WTC11 (cell line): ENCODE data around the gene C22orf23. TPM values are rescaled to one million over a fixed set of nuclear protein-coding genes. Genes with fewer than 3 reads are reported as not detected.

ENCODE experiments used
- ATAC-seq: fragments of 200-7000 bp; cut with Tn5 transposase; 2 replicates; pipeline ENCODE4 v1.10.0; 2021; ENCODE audit warnings: mild to moderate bottlenecking, moderate library complexity
- CTCF ChIA-PET: fragments of 300-600 bp; sonication (Branson Sonifier 250); formaldehyde crosslinking; loops from one replicate; lab custom pipeline; 2021; ENCODE audit warnings: antibody characterized with exemption; lab: Charles Lee
- POLR2A ChIA-PET: fragments of 350-600 bp; sonication (Branson Sonifier 250); formaldehyde crosslinking; loops from one replicate; lab custom pipeline; 2021; ENCODE audit warnings: antibody characterized with exemption; lab: Charles Lee
- DNase-seq: peaks from one replicate; pipeline ENCODE4 v3.0.0; 2021; ENCODE audit warnings: low spot score
- H3K27ac Mint-ChIP-seq: 2 replicates; pipeline ENCODE4 v1.8.0; 2021; ENCODE audit warnings: mixed read lengths
- H3K27me3 Mint-ChIP-seq: 2 replicates; pipeline ENCODE4 v1.8.0; 2021; ENCODE audit warnings: low read depth, mild to moderate bottlenecking, moderate library complexity, mixed read lengths
- H3K36me3 Mint-ChIP-seq: 2 replicates; pipeline ENCODE4 v1.8.0; 2021; ENCODE audit warnings: mixed read lengths
- H3K4me1 Mint-ChIP-seq: 2 replicates; pipeline ENCODE4 v1.8.0; 2022; ENCODE audit warnings: mixed read lengths
- H3K4me3 Mint-ChIP-seq: 2 replicates; pipeline ENCODE4 v1.8.0; 2021; ENCODE audit warnings: mild to moderate bottlenecking, moderate library complexity, mixed read lengths
- H3K9me3 Mint-ChIP-seq: 2 replicates; pipeline ENCODE4 v1.8.0; 2021; ENCODE audit warnings: mixed read lengths
- CREM ChIP-seq: sonication (generic); formaldehyde crosslinking; IDR thresholded peaks from 2 replicates; pipeline ENCODE4 v1.8.1; 2022; ENCODE audit warnings: mild to moderate bottlenecking, missing genetic modification reagents, moderate library complexity
- FOXJ3 ChIP-seq: sonication (generic); formaldehyde crosslinking; IDR thresholded peaks from 2 replicates; pipeline ENCODE4 v1.9.0; 2021; ENCODE audit warnings: missing genetic modification reagents, mild to moderate bottlenecking, borderline replicate concordance
- IRF1 ChIP-seq: sonication (generic); formaldehyde crosslinking; IDR thresholded peaks from 2 replicates; pipeline ENCODE4 v1.8.0; 2023; ENCODE audit warnings: missing genetic modification reagents
- MLX ChIP-seq: sonication (generic); formaldehyde crosslinking; IDR thresholded peaks from 2 replicates; pipeline ENCODE4 v1.8.1; 2023; ENCODE audit warnings: mild to moderate bottlenecking, missing genetic modification reagents, moderate library complexity
- MYBL2 ChIP-seq: sonication (generic); formaldehyde crosslinking; IDR thresholded peaks from 2 replicates; pipeline ENCODE4 v1.8.1; 2023; ENCODE audit warnings: mild to moderate bottlenecking, moderate library complexity, missing genetic modification reagents
- OVOL2 ChIP-seq: fragments of 250-450 bp; sonication (Bioruptor Pico); IDR thresholded peaks from 2 replicates; pipeline ENCODE4 v1.9.0; 2021; ENCODE audit warnings: mild to moderate bottlenecking, borderline replicate concordance
- RORB ChIP-seq: fragments of 250-450 bp; sonication (Bioruptor Pico); IDR thresholded peaks from 2 replicates; pipeline ENCODE4 v1.9.0; 2021; ENCODE audit warnings: mild to moderate bottlenecking
- SMAD3 ChIP-seq: sonication (generic); formaldehyde crosslinking; IDR thresholded peaks from 2 replicates; pipeline ENCODE4 v1.8.0; 2022; ENCODE audit warnings: missing genetic modification reagents, mild to moderate bottlenecking, borderline replicate concordance
- ZBTB21 ChIP-seq: sonication (generic); formaldehyde crosslinking; IDR thresholded peaks from 2 replicates; pipeline ENCODE4 v1.8.1; 2023; ENCODE audit warnings: mild to moderate bottlenecking, missing genetic modification reagents, borderline replicate concordance
- total RNA-seq: library from RNA; stranded (reverse); gene quantifications from 3 replicates; pipeline ENCODE4 v1.2.3, GENCODE V29; 2021
- TF ChIP-seq, protein P1 (sequence below): sonication (generic); formaldehyde crosslinking; IDR thresholded peaks from 2 replicates; pipeline ENCODE4 v1.8.1; 2022; ENCODE audit warnings: mild to moderate bottlenecking, moderate library complexity, missing genetic modification reagents
- TF ChIP-seq, protein P2 (sequence below): fragments of 250-450 bp; sonication (Bioruptor Pico); IDR thresholded peaks from 2 replicates; pipeline ENCODE4 v1.9.0; 2021; ENCODE audit warnings: mild to moderate bottlenecking
- TF ChIP-seq, protein P3 (sequence below): sonication (generic); formaldehyde crosslinking; IDR thresholded peaks from 2 replicates; pipeline ENCODE4 v1.8.1; 2023; ENCODE audit warnings: mild to moderate bottlenecking, moderate library complexity, missing genetic modification reagents

C22orf23 gene
- total RNA-seq, 1 experiment from 2014 or later, result 0.72 TPM

- Mint-ChIP-seq H3K27me3 (no peaks in the 10 kb centered on the region), H3K36me3 (peaks cover 21% of the 10 kb centered on the region), H3K4me1 (peaks cover 22% of the 10 kb centered on the region), H3K27ac (no peak overlapping the region), H3K9me3 (peaks cover 5% of the 10 kb centered on the region; the same call in 1 of the 2 replicates), H3K4me3 (no peak overlapping the region)
- TF ChIP-seq IRF1 (CRISPR knock-in tag), result no peak
- no peak for TF ChIP-seq CREM (CRISPR knock-in tag)
- TF ChIP-seq, protein P1, sequence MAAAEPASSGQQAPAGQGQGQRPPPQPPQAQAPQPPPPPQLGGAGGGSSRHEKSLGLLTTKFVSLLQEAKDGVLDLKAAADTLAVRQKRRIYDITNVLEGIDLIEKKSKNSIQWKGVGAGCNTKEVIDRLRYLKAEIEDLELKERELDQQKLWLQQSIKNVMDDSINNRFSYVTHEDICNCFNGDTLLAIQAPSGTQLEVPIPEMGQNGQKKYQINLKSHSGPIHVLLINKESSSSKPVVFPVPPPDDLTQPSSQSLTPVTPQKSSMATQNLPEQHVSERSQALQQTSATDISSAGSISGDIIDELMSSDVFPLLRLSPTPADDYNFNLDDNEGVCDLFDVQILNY (CRISPR knock-in tag), result no peak
- TF ChIP-seq MLX (CRISPR knock-in tag), result no peak
- no peak for TF ChIP-seq RORB
- ChIA-PET POLR2A (no interaction called here), CTCF (interaction anchor here (0.5 to 3.8 kb wide), 3 partner anchors 9 to 156 kb away, joined by 3 to 25 read pairs (median 3); no protein-coding TSS in a partner anchor)
- no peak for ATAC-seq
- DNase-seq, result no peak
These were observed 20.1 kb upstream of the C22orf23 start for GRCh38 chr22:37973271-37974170.

- no peaks in the 10 kb centered on the region for H3K27me3 Mint-ChIP-seq
- peaks cover 30% of the 10 kb centered on the region for H3K36me3 Mint-ChIP-seq
- DNase-seq (no peak), ATAC-seq (no peak; the same call in 1 of the 2 replicates)
- ChIA-PET CTCF (interaction anchor here (0.6 to 3.8 kb wide), 7 partner anchors 10 to 329 kb away, joined by 3 to 25 read pairs (median 3); no protein-coding TSS in a partner anchor), POLR2A (no interaction called here)
- H3K9me3 Mint-ChIP-seq, result peaks cover 5% of the 10 kb centered on the region; the same call in 1 of the 2 replicates
- TF ChIP-seq SMAD3 (no peak), ZBTB21 (no peak), OVOL2 (no peak), MYBL2 (CRISPR knock-in tag) (no peak), FOXJ3 (CRISPR knock-in tag) (no peak)
- TF ChIP-seq, protein P2, sequence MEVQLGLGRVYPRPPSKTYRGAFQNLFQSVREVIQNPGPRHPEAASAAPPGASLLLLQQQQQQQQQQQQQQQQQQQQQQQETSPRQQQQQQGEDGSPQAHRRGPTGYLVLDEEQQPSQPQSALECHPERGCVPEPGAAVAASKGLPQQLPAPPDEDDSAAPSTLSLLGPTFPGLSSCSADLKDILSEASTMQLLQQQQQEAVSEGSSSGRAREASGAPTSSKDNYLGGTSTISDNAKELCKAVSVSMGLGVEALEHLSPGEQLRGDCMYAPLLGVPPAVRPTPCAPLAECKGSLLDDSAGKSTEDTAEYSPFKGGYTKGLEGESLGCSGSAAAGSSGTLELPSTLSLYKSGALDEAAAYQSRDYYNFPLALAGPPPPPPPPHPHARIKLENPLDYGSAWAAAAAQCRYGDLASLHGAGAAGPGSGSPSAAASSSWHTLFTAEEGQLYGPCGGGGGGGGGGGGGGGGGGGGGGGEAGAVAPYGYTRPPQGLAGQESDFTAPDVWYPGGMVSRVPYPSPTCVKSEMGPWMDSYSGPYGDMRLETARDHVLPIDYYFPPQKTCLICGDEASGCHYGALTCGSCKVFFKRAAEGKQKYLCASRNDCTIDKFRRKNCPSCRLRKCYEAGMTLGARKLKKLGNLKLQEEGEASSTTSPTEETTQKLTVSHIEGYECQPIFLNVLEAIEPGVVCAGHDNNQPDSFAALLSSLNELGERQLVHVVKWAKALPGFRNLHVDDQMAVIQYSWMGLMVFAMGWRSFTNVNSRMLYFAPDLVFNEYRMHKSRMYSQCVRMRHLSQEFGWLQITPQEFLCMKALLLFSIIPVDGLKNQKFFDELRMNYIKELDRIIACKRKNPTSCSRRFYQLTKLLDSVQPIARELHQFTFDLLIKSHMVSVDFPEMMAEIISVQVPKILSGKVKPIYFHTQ (CRISPR knock-in tag), result no peak
- TF ChIP-seq, protein P3, sequence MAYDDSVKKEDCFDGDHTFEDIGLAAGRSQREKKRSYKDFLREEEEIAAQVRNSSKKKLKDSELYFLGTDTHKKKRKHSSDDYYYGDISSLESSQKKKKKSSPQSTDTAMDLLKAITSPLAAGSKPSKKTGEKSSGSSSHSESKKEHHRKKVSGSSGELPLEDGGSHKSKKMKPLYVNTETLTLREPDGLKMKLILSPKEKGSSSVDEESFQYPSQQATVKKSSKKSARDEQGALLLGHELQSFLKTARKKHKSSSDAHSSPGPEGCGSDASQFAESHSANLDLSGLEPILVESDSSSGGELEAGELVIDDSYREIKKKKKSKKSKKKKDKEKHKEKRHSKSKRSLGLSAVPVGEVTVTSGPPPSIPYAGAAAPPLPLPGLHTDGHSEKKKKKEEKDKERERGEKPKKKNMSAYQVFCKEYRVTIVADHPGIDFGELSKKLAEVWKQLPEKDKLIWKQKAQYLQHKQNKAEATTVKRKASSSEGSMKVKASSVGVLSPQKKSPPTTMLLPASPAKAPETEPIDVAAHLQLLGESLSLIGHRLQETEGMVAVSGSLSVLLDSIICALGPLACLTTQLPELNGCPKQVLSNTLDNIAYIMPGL (CRISPR knock-in tag), result no peak
- peaks cover 25% of the 10 kb centered on the region for H3K4me1 Mint-ChIP-seq
- no peak overlapping the region for H3K27ac Mint-ChIP-seq
- no peak overlapping the region for H3K4me3 Mint-ChIP-seq
These were observed 19.1 kb upstream of the C22orf23 start for GRCh38 chr22:37972527-37972926.
